ENCODE results near the gene KRTAP2-1. TPM values are rescaled to one million over a fixed set of nuclear protein-coding genes. Genes with fewer than 3 reads are reported as not detected.

The KRTAP2-1 gene
- total and polyA plus RNA-seq, 2 donors (not counting 1 experiment from before 2014, with no cell fraction given), result not detected

DNA sequence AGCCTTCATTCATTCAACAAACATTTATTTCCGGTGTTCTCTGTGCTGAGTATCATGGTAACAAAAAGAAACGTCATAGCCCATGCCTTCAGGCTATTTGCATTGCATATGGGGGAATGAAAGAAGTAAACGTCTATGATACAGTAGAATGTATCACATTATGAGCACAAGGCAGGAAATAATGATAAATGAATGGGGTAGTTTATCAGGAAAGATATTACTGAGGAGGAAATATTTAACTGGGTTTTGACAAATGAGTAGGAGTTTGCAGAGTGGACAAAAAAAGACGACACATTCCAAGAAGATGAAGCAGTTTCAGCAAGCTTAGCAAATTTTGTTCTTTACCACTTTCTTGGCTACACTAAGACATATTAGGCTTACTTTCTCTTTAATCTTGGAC lies 35.5 kb upstream of the KRTAP2-1 start:
- Histone ChIP-seq H3K27me3 (ENCODE audit: control insufficient read depth, insufficient read depth, low read length) (no peaks in the 10 kb centered on the region), H3K4me2 (ENCODE audit: extremely low read depth, insufficient read depth, low read length) (no peak overlapping the region), H2AFZ (ENCODE audit: low read length) (no peak overlapping the region), H3K9me3 (ENCODE audit: control insufficient read depth, insufficient read depth, low read depth, low read length) (no peaks in the 10 kb centered on the region), H3K4me3 (replicated peaks in 1 of 4; ENCODE audit: control extremely low read depth in 1 of 4, insufficient read depth in 1 of 4, low read depth in 3 of 4, low read length in 4 of 4) (no peak overlapping the region), H4K20me1 (ENCODE audit: control insufficient read depth, extremely low read depth, insufficient read depth, low read length) (no peaks in the 10 kb centered on the region), H3K9ac (ENCODE audit: insufficient read depth, low read length) (no peak overlapping the region), H3K36me3 (ENCODE audit: control insufficient read depth, insufficient read depth, low read length) (no peaks in the 10 kb centered on the region), H3K27ac (ENCODE audit: insufficient read depth, low read length) (no peak overlapping the region), H3K79me2 (ENCODE audit: control insufficient read depth, insufficient read depth, low read length) (no peaks in the 10 kb centered on the region), H3K4me1 (ENCODE audit: control insufficient read depth, extremely low read depth, insufficient read depth, low read length) (peaks cover 2% of the 10 kb centered on the region)
- no peak for TF ChIP-seq EZH2 (IDR thresholded peaks at IDR 0.05; ENCODE audit: low read length, missing control alignments)
- TF ChIP-seq, protein P1, sequence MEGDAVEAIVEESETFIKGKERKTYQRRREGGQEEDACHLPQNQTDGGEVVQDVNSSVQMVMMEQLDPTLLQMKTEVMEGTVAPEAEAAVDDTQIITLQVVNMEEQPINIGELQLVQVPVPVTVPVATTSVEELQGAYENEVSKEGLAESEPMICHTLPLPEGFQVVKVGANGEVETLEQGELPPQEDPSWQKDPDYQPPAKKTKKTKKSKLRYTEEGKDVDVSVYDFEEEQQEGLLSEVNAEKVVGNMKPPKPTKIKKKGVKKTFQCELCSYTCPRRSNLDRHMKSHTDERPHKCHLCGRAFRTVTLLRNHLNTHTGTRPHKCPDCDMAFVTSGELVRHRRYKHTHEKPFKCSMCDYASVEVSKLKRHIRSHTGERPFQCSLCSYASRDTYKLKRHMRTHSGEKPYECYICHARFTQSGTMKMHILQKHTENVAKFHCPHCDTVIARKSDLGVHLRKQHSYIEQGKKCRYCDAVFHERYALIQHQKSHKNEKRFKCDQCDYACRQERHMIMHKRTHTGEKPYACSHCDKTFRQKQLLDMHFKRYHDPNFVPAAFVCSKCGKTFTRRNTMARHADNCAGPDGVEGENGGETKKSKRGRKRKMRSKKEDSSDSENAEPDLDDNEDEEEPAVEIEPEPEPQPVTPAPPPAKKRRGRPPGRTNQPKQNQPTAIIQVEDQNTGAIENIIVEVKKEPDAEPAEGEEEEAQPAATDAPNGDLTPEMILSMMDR (conservative IDR thresholded peaks at IDR 0.05 in 1 of 2, IDR thresholded peaks at IDR 0.05 in 1 of 2; ENCODE audit: low read depth in 1 of 2, low read length in 2 of 2), result no peak
- DNase-seq (ENCODE audit: low read depth in 2 of 2), result peak in 1 of 2 donors; percentile 46

DNA sequence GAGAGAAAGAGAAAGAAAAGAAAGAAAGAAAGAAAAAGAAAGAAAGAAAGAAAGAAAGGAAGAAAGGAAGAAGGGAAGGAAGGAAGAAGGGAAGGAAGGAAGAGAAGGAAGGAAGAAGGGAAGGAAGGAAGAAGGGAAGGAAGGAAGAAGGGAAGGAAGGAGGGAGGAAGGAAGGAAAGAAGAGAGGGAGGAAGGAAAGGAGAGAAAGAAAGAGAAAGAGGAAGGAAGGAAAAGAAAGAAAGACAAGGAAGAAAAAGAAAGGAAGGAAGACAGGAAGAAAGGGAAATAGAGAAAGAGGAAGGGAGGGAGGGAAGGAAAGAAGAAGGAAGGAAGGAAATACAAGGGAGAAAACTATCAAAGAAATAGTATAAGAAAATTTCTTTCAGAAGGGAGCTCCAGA lies 29.7 kb upstream of the KRTAP2-1 start:
- H3K4me3 ChIP-seq (replicated peaks in 1 of 4; ENCODE audit: control extremely low read depth in 1 of 4, insufficient read depth in 1 of 4, low read depth in 3 of 4, low read length in 4 of 4), result no peak overlapping the region
- H3K27ac ChIP-seq (ENCODE audit: insufficient read depth, low read length), result no peak overlapping the region
- TF ChIP-seq EZH2 (IDR thresholded peaks at IDR 0.05; ENCODE audit: low read length, missing control alignments), result no peak
- TF ChIP-seq, protein P1 (conservative IDR thresholded peaks at IDR 0.05 in 1 of 2, IDR thresholded peaks at IDR 0.05 in 1 of 2; ENCODE audit: low read depth in 1 of 2, low read length in 2 of 2), result no peak
- no peaks in the 10 kb centered on the region for H3K79me2 ChIP-seq (ENCODE audit: control insufficient read depth, insufficient read depth, low read length)
- no peak overlapping the region for H3K9ac ChIP-seq (ENCODE audit: insufficient read depth, low read length)
- no peaks in the 10 kb centered on the region for H3K9me3 ChIP-seq (ENCODE audit: control insufficient read depth, insufficient read depth, low read depth, low read length)
- no peak overlapping the region for H2AFZ ChIP-seq (ENCODE audit: low read length)
- no peak overlapping the region for H3K4me2 ChIP-seq (ENCODE audit: extremely low read depth, insufficient read depth, low read length)
- no peak for DNase-seq (ENCODE audit: low read depth in 2 of 2)
- no peaks in the 10 kb centered on the region for H3K27me3 ChIP-seq (ENCODE audit: control insufficient read depth, insufficient read depth, low read length)
- H4K20me1 ChIP-seq (ENCODE audit: control insufficient read depth, extremely low read depth, insufficient read depth, low read length), result no peaks in the 10 kb centered on the region
- no peaks in the 10 kb centered on the region for H3K4me1 ChIP-seq (ENCODE audit: control insufficient read depth, extremely low read depth, insufficient read depth, low read length)
- no peaks in the 10 kb centered on the region for H3K36me3 ChIP-seq (ENCODE audit: control insufficient read depth, insufficient read depth, low read length)

DNA sequence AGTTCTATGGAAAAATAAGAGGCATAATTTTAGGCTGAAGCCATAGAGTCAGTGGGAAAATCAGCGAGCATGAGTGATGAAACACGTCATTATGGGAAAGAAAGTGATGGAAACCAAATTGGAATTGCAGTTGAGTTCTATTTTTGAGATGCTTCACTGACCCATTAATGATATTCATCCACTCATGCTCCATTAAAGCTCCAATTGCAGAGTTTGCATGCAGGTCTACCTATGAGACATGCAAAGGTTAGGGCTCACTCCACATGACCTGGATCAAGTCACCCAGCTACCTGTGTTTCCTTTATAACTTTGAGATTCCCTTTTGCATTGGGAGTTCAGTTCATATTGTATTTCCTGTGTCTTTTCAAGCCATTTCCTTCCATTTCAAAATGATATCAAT lies 26.6 kb upstream of the KRTAP2-1 start:
- H4K20me1 ChIP-seq (ENCODE audit: control insufficient read depth, extremely low read depth, insufficient read depth, low read length), result no peaks in the 10 kb centered on the region
- no peaks in the 10 kb centered on the region for H3K36me3 ChIP-seq (ENCODE audit: control insufficient read depth, insufficient read depth, low read length)
- H3K4me1 ChIP-seq (ENCODE audit: control insufficient read depth, extremely low read depth, insufficient read depth, low read length), result no peaks in the 10 kb centered on the region
- H3K79me2 ChIP-seq (ENCODE audit: control insufficient read depth, insufficient read depth, low read length), result no peaks in the 10 kb centered on the region
- TF ChIP-seq, protein P1 (conservative IDR thresholded peaks at IDR 0.05 in 1 of 2, IDR thresholded peaks at IDR 0.05 in 1 of 2; ENCODE audit: low read depth in 1 of 2, low read length in 2 of 2), result no peak
- no peak for TF ChIP-seq EZH2 (IDR thresholded peaks at IDR 0.05; ENCODE audit: low read length, missing control alignments)
- H3K4me3 ChIP-seq (replicated peaks in 1 of 4; ENCODE audit: control extremely low read depth in 1 of 4, insufficient read depth in 1 of 4, low read depth in 3 of 4, low read length in 4 of 4), result no peak overlapping the region
- H3K9ac ChIP-seq (ENCODE audit: insufficient read depth, low read length), result no peak overlapping the region
- H3K4me2 ChIP-seq (ENCODE audit: extremely low read depth, insufficient read depth, low read length), result no peak overlapping the region
- no peak overlapping the region for H2AFZ ChIP-seq (ENCODE audit: low read length)
- no peak overlapping the region for H3K27ac ChIP-seq (ENCODE audit: insufficient read depth, low read length)
- H3K27me3 ChIP-seq (ENCODE audit: control insufficient read depth, insufficient read depth, low read length), result no peaks in the 10 kb centered on the region
- no peak for DNase-seq (ENCODE audit: low read depth in 2 of 2)
- H3K9me3 ChIP-seq (ENCODE audit: control insufficient read depth, insufficient read depth, low read depth, low read length), result no peaks in the 10 kb centered on the region
